ENCODE measurements around the gene SPATA3. TPM values are rescaled to one million over a fixed set of nuclear protein-coding genes. Genes with fewer than 3 reads are reported as not detected.
A peak's percentile ranks its signal among the peaks of the same experiment; 100 is the strongest.

SPATA3 gene
- total and polyA plus RNA-seq, 2 experiments from 2014 or later, result not detected

- Histone ChIP-seq H3K79me2 (peaks cover 21% of the 10 kb centered on the region), H4K20me1 (ENCODE audit: insufficient read depth, poor library complexity, severe bottlenecking) (peaks cover 5% of the 10 kb centered on the region), H3K4me3 (no peak overlapping the region), H2AFZ (no peak overlapping the region), H3K27me3 (no peaks in the 10 kb centered on the region), H3K27ac (no peak overlapping the region), H3K4me1 (ENCODE audit: insufficient read depth) (peaks cover 44% of the 10 kb centered on the region), H3K36me3 (replicated peaks; ENCODE audit: insufficient read depth, low read depth) (no peaks in the 10 kb centered on the region), H3K4me2 (no peak overlapping the region), H3K9me3 (ENCODE audit: low read depth) (no peaks in the 10 kb centered on the region), H3K9me2 (replicated peaks; ENCODE audit: insufficient read depth) (no peaks in the 10 kb centered on the region)
- no peak for TF ChIP-seq EZH2 (IDR thresholded peaks at IDR 0.05; ENCODE audit: borderline replicate concordance)
- no peak for TF ChIP-seq EZH2phosphoT487 (IDR thresholded peaks at IDR 0.05; ENCODE audit: low read depth, severe bottlenecking, unreplicated experiment)
- TF ChIP-seq, protein P1, sequence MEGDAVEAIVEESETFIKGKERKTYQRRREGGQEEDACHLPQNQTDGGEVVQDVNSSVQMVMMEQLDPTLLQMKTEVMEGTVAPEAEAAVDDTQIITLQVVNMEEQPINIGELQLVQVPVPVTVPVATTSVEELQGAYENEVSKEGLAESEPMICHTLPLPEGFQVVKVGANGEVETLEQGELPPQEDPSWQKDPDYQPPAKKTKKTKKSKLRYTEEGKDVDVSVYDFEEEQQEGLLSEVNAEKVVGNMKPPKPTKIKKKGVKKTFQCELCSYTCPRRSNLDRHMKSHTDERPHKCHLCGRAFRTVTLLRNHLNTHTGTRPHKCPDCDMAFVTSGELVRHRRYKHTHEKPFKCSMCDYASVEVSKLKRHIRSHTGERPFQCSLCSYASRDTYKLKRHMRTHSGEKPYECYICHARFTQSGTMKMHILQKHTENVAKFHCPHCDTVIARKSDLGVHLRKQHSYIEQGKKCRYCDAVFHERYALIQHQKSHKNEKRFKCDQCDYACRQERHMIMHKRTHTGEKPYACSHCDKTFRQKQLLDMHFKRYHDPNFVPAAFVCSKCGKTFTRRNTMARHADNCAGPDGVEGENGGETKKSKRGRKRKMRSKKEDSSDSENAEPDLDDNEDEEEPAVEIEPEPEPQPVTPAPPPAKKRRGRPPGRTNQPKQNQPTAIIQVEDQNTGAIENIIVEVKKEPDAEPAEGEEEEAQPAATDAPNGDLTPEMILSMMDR (IDR thresholded peaks at IDR 0.05; ENCODE audit: poor library complexity), result no peak
- WGBS (ENCODE audit: low lambda C conversion rate, missing lambda C conversion rate), result 90% methylated on average over 6 of the region's 6 CpGs
- DNase-seq (ENCODE audit: low spot score), result no peak
These were observed 57.9 kb downstream of the SPATA3 start for GRCh38 chr2:231053846-231054245.

GRCh38 chr2:231056453-231057416 is 60.8 kb downstream of the SPATA3 start, which contains the start of gene PSMD1:
TSS of gene PSMD1 (plus strand) at chr2:231056867. CDS start at chr2:231057026, 159 bp downstream.
- 1% methylated on average over 53 of the region's 73 CpGs for WGBS (ENCODE audit: low lambda C conversion rate, missing lambda C conversion rate)
- Histone ChIP-seq H4K20me1 (ENCODE audit: insufficient read depth, poor library complexity, severe bottlenecking) (peaks cover 15% of the 10 kb centered on the region), H3K4me1 (ENCODE audit: insufficient read depth) (peaks cover 27% of the 10 kb centered on the region), H3K36me3 (replicated peaks; ENCODE audit: insufficient read depth, low read depth) (peaks cover 2% of the 10 kb centered on the region), H3K27ac (peak within 1 kb of the TSS; percentile 100), H3K4me2 (peak within 1 kb of the TSS; percentile 86), H2AFZ (peak within 1 kb of the TSS; percentile 82), H3K27me3 (no peaks in the 10 kb centered on the region), H3K9me3 (ENCODE audit: low read depth) (no peaks in the 10 kb centered on the region), H3K79me2 (peaks cover 50% of the 10 kb centered on the region), H3K9me2 (replicated peaks; ENCODE audit: insufficient read depth) (no peaks in the 10 kb centered on the region), H3K4me3 (peak within 1 kb of the TSS; percentile 98)
- DNase-seq (ENCODE audit: low spot score), result peak; percentile 95
- TF ChIP-seq EZH2 (IDR thresholded peaks at IDR 0.05; ENCODE audit: borderline replicate concordance) (no peak), EZH2phosphoT487 (IDR thresholded peaks at IDR 0.05; ENCODE audit: low read depth, severe bottlenecking, unreplicated experiment) (no peak)
- TF ChIP-seq, protein P1 (IDR thresholded peaks at IDR 0.05; ENCODE audit: poor library complexity), result peak; percentile 89

DNA sequence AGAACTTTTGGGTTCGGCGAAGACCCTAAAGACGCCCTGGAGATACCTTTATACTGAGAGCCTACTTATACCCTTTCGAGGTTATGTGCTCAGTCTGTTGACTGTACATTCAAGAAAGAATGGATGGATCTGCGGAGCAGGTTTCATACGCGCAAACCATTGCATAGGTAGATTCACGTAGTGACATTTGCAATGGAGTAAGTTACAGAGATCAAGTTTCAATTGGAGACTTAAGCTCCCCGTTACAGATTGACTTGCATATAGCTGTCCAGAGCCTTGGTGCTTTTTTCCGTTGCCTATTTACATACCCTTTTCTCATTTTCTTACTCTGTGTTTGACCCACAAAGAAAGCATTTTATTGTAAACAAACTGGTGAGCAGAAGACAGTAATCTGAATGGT is 61.7 kb downstream of the SPATA3 start:
- WGBS (ENCODE audit: low lambda C conversion rate, missing lambda C conversion rate), result 4% methylated on average over 10 of the region's 10 CpGs
- Histone ChIP-seq H4K20me1 (ENCODE audit: insufficient read depth, poor library complexity, severe bottlenecking) (peaks cover 15% of the 10 kb centered on the region), H3K4me2 (peak overlapping the region; percentile 86), H3K79me2 (peaks cover 58% of the 10 kb centered on the region), H3K9me2 (replicated peaks; ENCODE audit: insufficient read depth) (no peaks in the 10 kb centered on the region), H3K4me3 (peak overlapping the region; percentile 98), H3K27ac (peak overlapping the region; percentile 100), H3K36me3 (replicated peaks; ENCODE audit: insufficient read depth, low read depth) (peaks cover 9% of the 10 kb centered on the region), H3K4me1 (ENCODE audit: insufficient read depth) (peaks cover 20% of the 10 kb centered on the region), H2AFZ (peak overlapping the region; percentile 82), H3K27me3 (no peaks in the 10 kb centered on the region), H3K9me3 (ENCODE audit: low read depth) (no peaks in the 10 kb centered on the region)
- no peak for DNase-seq (ENCODE audit: low spot score)
- TF ChIP-seq EZH2 (IDR thresholded peaks at IDR 0.05; ENCODE audit: borderline replicate concordance) (no peak), EZH2phosphoT487 (IDR thresholded peaks at IDR 0.05; ENCODE audit: low read depth, severe bottlenecking, unreplicated experiment) (no peak)
- TF ChIP-seq, protein P1 (IDR thresholded peaks at IDR 0.05; ENCODE audit: poor library complexity), result no peak

Other genes with a start within 250 kb of the SPATA3 start
- gene ITM2C, start 131.2 kb upstream of the SPATA3 start, total RNA-seq, result 419 and 485 TPM in 2 replicates
- 537 and 566 TPM in 2 replicates for gene ITM2C, start 131.2 kb upstream of the SPATA3 start, polyA plus RNA-seq
- 0.83 and 1.6 TPM in 2 replicates for gene GPR55, start 70.9 kb upstream of the SPATA3 start, total RNA-seq
- 0.32 TPM in 1 of 2 replicates, not detected in the other for gene GPR55, start 70.9 kb upstream of the SPATA3 start, polyA plus RNA-seq
- 108 and 112 TPM in 2 replicates for gene C2orf72, start 41.4 kb downstream of the SPATA3 start, total RNA-seq
- 64.1 and 86.9 TPM in 2 replicates for gene C2orf72, start 41.4 kb downstream of the SPATA3 start, polyA plus RNA-seq
- gene PSMD1, start 60.7 kb downstream of the SPATA3 start, total RNA-seq, result 92.9 and 93.6 TPM in 2 replicates
- gene PSMD1, start 60.7 kb downstream of the SPATA3 start, polyA plus RNA-seq, result 96.3 and 106 TPM in 2 replicates
- 0.73 and 0.80 TPM in 2 replicates for gene HTR2B, start 128.9 kb downstream of the SPATA3 start, total RNA-seq
- gene HTR2B, start 128.9 kb downstream of the SPATA3 start, polyA plus RNA-seq, result 1.1 and 1.6 TPM in 2 replicates
- 14.6 and 22.5 TPM in 2 replicates for gene ARMC9, start 202.5 kb downstream of the SPATA3 start, total RNA-seq
- gene ARMC9, start 202.5 kb downstream of the SPATA3 start, polyA plus RNA-seq, result 15.9 and 23.7 TPM in 2 replicates

All from hepatocyte (in vitro differentiated cells).